Hindlimb muscle (tissue), 1 donor: ENCODE measurements around the gene BCAP29. TPM values are rescaled to one million over a fixed set of nuclear protein-coding genes. Genes with fewer than 3 reads are reported as not detected.
"Not testable (repeated sequence)": the region's sequence is repeated elsewhere in the genome, so short reads cannot be mapped to it uniquely, and the experiment has no call there.

Experiments
- DNase-seq: peaks from one replicate; pipeline ENCODE4 v3.0.0-alpha.2; 2013
- polyA plus RNA-seq: library from polyadenylated mRNA; unstranded; fragments of 120-200 nt; gene quantifications from one replicate; pipeline ENCODE4 v1.2.1, GENCODE V29; 2013; ENCODE audit not compliant: insufficient read length

Gene BCAP29
- polyA plus RNA-seq, 1 donor: 39.5 TPM

DNA sequence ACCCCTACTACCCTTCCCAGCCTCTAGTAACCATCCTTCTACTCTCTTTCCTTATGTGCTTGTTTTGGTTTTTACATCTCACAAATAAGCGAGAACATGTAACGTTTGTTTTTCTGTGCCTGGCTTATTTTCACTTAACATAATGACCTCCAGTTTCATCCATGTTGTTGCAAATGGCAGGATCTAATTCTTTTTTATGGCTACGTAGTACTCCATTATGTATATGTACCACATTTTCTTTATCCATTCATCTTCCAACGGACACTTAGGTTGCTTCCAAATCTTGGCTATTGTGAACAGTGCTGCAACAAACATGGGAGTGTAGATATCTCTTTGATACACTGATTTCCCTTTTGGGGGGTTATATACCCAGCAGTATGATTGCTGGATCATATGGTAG lies 47.0 kb downstream of the BCAP29 start:
- DNase-seq: no peak

- no peak for DNase-seq
Observed at GRCh38 chr7:107628461-107629064, 48.5 kb downstream of the BCAP29 start.

DNA sequence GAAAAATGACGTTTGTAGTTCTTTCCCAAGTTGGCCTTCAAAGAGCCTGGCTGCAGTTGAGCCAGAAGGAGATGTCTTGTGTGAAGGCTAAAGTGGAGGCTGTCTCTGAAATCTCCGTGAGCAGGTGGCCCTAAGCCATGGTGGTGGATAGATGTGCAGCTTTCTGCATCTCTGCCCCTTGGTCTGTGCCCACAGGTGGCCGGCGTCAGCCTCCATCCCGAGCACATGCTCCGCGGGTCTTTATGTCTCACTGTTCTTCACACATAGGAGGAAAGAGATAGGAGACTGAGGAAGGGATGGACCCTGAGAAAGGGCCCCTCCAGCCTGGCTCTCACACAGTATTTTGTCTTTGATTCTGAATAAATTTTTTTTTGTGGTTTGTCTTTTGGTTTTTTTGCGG lies 50.3 kb downstream of the BCAP29 start:
- no peak for DNase-seq

GRCh38 chr7:107631588-107632491 lies 51.8 kb downstream of the BCAP29 start:
- no peak for DNase-seq

DNA sequence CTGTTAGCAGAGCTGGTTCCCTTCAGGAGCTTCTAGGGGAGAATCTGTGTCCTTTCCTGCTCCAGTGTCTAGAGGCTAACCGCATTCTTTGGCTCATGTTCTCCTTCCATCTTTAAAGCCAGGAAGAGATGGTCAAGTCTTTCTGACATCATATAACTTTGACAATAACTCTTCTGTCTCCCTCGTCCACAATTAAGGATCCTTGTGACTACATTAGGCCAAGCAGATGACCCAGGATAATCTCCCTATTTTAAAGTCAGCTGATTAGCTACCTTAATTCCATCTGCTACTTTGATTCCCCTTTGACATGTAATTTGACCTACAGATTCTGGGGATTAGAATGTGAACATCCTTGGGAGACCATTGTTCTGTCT lies 52.4 kb downstream of the BCAP29 start:
- DNase-seq: no peak

DNA sequence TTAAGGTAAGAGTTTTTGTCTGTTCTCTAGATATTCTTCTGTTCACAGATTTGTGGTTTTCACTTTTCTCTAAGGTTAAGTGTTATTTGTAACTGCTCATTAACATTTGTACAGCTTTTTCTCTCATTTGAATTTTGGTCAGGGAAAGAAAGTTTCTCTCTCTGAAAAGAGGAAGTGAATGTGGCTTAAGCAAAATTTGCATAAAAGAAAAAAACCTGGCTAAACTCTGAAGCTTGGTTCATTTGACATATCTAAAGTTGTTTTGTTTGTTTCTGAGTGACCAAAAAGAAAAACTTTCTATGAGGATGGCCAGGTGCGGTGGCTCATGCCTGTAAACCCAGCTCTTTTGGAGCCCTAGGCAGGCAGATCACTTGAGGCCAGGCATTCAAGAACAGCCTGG lies 58.5 kb downstream of the BCAP29 start:
- DNase-seq: no peak

DNA sequence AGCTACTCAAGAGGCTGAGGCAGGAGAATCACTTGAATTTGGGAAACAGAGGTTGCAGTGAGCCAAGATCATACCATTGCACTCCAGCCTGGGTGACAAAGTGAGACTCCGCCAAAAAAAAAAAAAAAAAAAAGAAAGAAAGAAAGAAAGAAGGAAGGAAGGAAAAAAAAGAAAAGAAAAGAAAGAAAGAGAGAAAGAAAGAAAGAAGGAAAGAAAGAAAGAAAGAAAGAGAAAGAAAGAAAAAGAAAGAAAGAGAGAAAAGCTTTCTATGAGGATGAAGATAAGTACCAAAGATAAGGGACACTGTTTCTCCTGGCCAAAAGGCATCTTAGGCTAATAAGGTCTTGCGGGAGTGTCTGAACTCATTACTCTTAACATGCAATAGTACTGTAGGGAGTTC lies 59.0 kb downstream of the BCAP29 start:
- DNase-seq: not testable (repeated sequence)

GRCh38 chr7:107641676-107642075 lies 61.6 kb downstream of the BCAP29 start:
- no peak for DNase-seq

- no peak for DNase-seq
Observed at GRCh38 chr7:107642501-107642900, 62.5 kb downstream of the BCAP29 start.

GRCh38 chr7:107643407-107643806 lies 63.4 kb downstream of the BCAP29 start:
- DNase-seq: no peak

DNA sequence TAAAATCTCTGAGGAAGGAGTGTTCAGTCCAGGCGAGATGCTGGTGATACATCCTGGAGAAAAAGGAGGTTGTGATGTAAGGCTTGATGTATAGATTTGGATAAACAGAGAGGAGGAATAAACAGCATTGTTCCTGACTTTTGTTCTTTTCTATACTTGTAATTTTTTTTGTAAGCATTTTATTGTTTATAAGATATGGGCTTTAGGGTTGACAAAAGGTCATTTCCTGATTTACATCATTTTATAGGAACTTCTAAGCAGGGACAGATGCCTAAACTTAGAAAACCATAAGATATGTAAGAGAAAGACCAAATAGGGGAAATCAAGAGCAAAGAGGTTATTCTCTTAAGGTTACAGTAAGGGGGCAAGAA lies 63.9 kb downstream of the BCAP29 start:
- no peak for DNase-seq

GRCh38 chr7:107644309-107644974 lies 64.4 kb downstream of the BCAP29 start:
- DNase-seq: no peak

DNA sequence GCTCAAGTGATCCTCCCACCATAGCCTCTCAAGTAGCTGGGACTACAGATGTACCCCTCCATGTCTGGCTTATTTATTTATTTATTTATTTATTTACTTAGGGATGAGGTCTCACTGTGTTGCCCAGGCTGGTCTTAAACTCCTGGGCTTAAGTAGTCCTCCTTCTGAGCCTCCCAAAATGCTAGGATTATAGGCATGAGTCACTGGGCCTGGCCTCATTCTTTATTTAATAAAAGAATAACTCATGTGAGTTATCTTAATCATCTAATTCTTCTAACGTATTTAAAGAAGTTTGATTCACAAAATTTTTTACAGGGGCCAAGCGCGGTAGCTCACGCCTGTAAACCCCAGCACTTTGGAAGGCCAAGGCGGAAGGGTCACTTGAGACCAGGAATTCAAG lies 72.6 kb downstream of the BCAP29 start:
- no peak for DNase-seq

- DNase-seq: no peak
Observed at GRCh38 chr7:107658467-107658866, 78.4 kb downstream of the BCAP29 start.

DNA sequence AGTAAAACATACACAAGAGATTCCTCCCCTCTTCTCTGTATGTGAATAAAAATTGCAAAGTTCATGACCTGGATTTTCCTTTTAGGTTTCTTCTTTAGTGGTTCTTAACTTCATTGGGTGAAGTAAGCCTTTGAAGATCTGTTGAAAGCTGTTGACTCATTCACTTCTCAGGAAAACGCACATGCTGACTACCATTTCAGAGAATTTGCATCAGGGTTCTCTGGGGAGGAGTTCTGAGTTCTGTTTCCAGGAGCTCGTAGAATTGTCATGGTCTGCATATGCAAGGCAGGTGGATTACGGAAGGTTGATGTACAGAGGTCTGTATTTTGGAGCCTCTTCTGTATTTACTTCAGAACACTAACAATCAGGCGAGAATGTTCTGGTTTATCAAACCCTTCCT lies 79.6 kb downstream of the BCAP29 start:
- no peak for DNase-seq

- no peak for DNase-seq
Observed at GRCh38 chr7:107660381-107661080, 80.5 kb downstream of the BCAP29 start, which contains the start of gene SLC26A4. Gene SLC26A4, plus strand, starts transcription at chr7:107660828. Its CDS starts 814 bp downstream, at chr7:107661642.

GRCh38 chr7:107661081-107661864 lies 81.2 kb downstream of the BCAP29 start:
- DNase-seq: peak; percentile 31

DNA sequence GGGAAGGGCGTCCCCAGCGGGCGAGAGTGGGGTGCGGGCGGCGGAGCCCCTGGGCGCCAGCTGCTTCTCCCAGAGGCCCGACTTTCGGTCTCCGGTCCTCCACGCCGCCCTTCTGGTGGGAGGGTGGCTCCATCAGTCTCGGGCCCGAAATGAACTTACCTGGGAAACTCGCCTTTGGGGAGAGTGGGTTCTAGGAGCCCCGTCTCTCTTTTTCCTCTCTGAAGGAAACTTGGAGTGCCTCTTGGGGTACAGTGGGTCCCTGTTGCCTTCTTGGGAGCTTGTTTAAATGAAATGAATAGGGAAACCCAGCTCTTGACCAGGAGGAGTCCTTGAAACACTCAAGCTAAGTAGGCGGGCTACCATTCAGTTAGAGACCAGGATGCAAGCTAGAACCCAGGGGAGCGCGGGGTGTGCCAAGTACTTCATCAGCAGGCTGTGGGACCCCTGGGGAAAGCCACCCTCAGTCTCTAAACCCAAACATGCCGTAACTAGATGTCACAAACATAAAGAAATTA lies 81.9 kb downstream of the BCAP29 start:
- DNase-seq: no peak

- no peak for DNase-seq
Observed at GRCh38 chr7:107663196-107663595, 83.2 kb downstream of the BCAP29 start.

DNA sequence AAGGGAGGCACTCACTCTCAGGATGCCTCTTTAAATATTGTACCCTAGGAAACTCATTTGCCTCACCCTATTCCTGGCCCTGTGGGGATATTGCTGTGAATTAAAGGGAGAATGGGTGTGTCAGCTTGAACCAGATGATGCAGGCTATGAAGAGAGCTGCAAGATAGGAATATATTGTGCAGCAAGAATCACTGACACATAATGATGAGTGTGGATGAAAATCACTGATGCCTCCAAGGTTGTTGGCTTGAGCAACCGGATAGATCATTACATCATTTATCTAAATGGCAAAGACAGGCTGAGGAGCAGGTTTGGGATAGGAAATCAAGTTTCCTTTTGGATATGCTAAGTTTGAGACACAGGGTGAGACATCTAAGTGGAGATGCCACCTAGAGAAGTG lies 86.7 kb downstream of the BCAP29 start:
- no peak for DNase-seq

- DNase-seq: no peak
Observed at GRCh38 chr7:107667341-107667740, 87.3 kb downstream of the BCAP29 start.

DNA sequence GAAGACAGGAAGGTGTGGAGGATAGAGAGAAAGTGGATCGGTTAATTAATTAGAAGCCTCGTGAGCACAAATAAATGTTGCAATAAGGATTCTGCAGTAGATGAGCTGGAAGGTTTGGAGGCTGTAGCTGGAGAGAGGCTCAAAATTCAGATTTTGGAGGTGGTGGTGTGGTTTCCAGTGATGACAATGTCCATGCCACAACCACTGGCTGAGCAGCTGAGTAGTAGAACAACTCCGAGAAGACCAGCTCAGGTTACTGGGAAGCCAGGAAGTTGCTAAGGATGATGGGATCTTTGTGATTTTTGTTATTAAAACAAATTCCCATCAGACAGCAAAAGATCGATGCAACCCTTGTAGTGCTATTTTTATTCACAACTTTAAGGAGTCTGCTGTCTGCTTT lies 88.2 kb downstream of the BCAP29 start:
- DNase-seq: no peak
